OCI-M2 (cell line): ENCODE results near the gene SAA1.
"Not testable (repeated sequence)": the region's sequence is repeated elsewhere in the genome, so short reads cannot be mapped to it uniquely, and the experiment has no call there.

ENCODE experiments used
- DNase-seq: peaks from one replicate; lab custom pipeline; 2025; ENCODE audit not compliant: unreplicated experiment; lab: John Stamatoyannopoulos, UW

The SAA1 gene

GRCh38 chr11:18265949-18266348 lies at the start of gene SAA1:
Gene SAA1, plus strand, starts transcription at chr11:18266264. Its CDS starts 624 bp downstream, at chr11:18266888.
- DNase-seq: no peak

GRCh38 chr11:18221274-18221876 lies 44.7 kb upstream of the SAA1 start:
- no peak for DNase-seq

- no peak for DNase-seq
Measured at GRCh38 chr11:18222814-18223421, 43.1 kb upstream of the SAA1 start.

GRCh38 chr11:18223591-18224387 lies 42.3 kb upstream of the SAA1 start:
- no peak for DNase-seq

GRCh38 chr11:18225913-18226312 lies 40.2 kb upstream of the SAA1 start:
- DNase-seq: no peak

GRCh38 chr11:18229501-18229900 lies 36.6 kb upstream of the SAA1 start:
- no peak for DNase-seq

GRCh38 chr11:18230859-18231258 lies 35.2 kb upstream of the SAA1 start:
- no peak for DNase-seq

GRCh38 chr11:18233912-18234311 lies 32.2 kb upstream of the SAA1 start:
- no peak for DNase-seq

- DNase-seq: no peak
Measured at GRCh38 chr11:18235394-18236334, 30.4 kb upstream of the SAA1 start.

- no peak for DNase-seq
Measured at GRCh38 chr11:18236664-18237356, 29.3 kb upstream of the SAA1 start, which contains the start of gene SAA4. Gene SAA4, minus strand, starts transcription at chr11:18236802. Its CDS starts 876 bp downstream, at chr11:18235926.

- DNase-seq: no peak
Measured at GRCh38 chr11:18239655-18240054, 26.4 kb upstream of the SAA1 start.

- no peak for DNase-seq
Measured at GRCh38 chr11:18243783-18244362, 22.2 kb upstream of the SAA1 start.

GRCh38 chr11:18245396-18245795 lies 20.7 kb upstream of the SAA1 start:
- no peak for DNase-seq

- DNase-seq: not testable (repeated sequence)
Measured at GRCh38 chr11:18246379-18247190, 19.5 kb upstream of the SAA1 start.

- DNase-seq: not testable (repeated sequence)
Measured at GRCh38 chr11:18247191-18247581, 18.9 kb upstream of the SAA1 start.

- no peak for DNase-seq
Measured at GRCh38 chr11:18248561-18248960, 17.5 kb upstream of the SAA1 start, which contains the start of gene SAA2. Gene SAA2, minus strand, starts transcription at chr11:18248668. Its CDS starts 657 bp downstream, at chr11:18248011.

- no peak for DNase-seq
Measured at GRCh38 chr11:18253233-18253632, 12.8 kb upstream of the SAA1 start.

- DNase-seq: no peak
Measured at GRCh38 chr11:18253778-18254338, 12.2 kb upstream of the SAA1 start.
